ENCODE data around the gene CD300LG.
"Not testable (repeated sequence)": the region's sequence is repeated elsewhere in the genome, so short reads cannot be mapped to it uniquely, and the experiment has no call there.

Gene CD300LG

GRCh38 chr17:43868226-43868994 is 21.4 kb downstream of the CD300LG start:
- no peak overlapping the region for H3K4me3 ChIP-seq (ENCODE audit: low read depth, low read length)
- TF ChIP-seq CTCF (IDR thresholded peaks at IDR 0.05; ENCODE audit: control insufficient read depth, extremely low read depth, insufficient read depth) = no peak
- no peak for DNase-seq (ENCODE audit: low read depth)

GRCh38 chr17:43869031-43869430 is 22.1 kb downstream of the CD300LG start:
- H3K4me3 ChIP-seq (ENCODE audit: low read depth, low read length); DNase-seq (ENCODE audit: low read depth): not testable (repeated sequence)

- no peak for DNase-seq (ENCODE audit: low read depth)
- no peak overlapping the region for H3K4me3 ChIP-seq (ENCODE audit: low read depth, low read length)
- TF ChIP-seq CTCF (IDR thresholded peaks at IDR 0.05; ENCODE audit: control insufficient read depth, extremely low read depth, insufficient read depth) = no peak
Measured at GRCh38 chr17:43871946-43872690, 25.1 kb downstream of the CD300LG start.

- no peak overlapping the region for H3K4me3 ChIP-seq (ENCODE audit: low read depth, low read length)
- no peak for DNase-seq (ENCODE audit: low read depth)
- no peak for TF ChIP-seq CTCF (IDR thresholded peaks at IDR 0.05; ENCODE audit: control insufficient read depth, extremely low read depth, insufficient read depth)
Measured at GRCh38 chr17:43873091-43873490, 26.1 kb downstream of the CD300LG start.

GRCh38 chr17:43873815-43874214 is 26.8 kb downstream of the CD300LG start:
- DNase-seq (ENCODE audit: low read depth) = no peak
- H3K4me3 ChIP-seq (ENCODE audit: low read depth, low read length) = no peak overlapping the region
- no peak for TF ChIP-seq CTCF (IDR thresholded peaks at IDR 0.05; ENCODE audit: control insufficient read depth, extremely low read depth, insufficient read depth)

DNA sequence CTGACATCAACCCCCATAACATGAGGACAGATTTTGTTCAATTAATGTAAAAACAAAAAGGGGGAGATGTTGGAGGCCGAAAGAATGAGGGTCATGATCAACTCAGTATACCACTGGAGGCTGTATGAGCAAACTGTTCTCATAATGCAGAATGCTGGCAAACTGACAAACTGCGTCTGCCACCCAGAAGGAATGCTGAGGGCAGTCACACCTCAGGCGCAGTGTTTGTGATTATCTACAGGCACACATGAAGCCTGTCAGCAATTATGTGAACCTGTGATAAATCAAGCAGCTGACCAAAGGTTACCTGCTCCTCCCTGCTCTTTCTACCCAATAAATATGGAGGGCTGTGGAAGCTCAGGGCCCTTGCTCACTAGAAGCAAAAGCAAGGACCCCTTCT is 27.3 kb downstream of the CD300LG start:
- DNase-seq (ENCODE audit: low read depth) = no peak
- no peak overlapping the region for H3K4me3 ChIP-seq (ENCODE audit: low read depth, low read length)
- TF ChIP-seq CTCF (IDR thresholded peaks at IDR 0.05; ENCODE audit: control insufficient read depth, extremely low read depth, insufficient read depth) = no peak

GRCh38 chr17:43875476-43876147 is 28.6 kb downstream of the CD300LG start:
- H3K4me3 ChIP-seq (ENCODE audit: low read depth, low read length) = no peak overlapping the region
- DNase-seq (ENCODE audit: low read depth) = no peak
- no peak for TF ChIP-seq CTCF (IDR thresholded peaks at IDR 0.05; ENCODE audit: control insufficient read depth, extremely low read depth, insufficient read depth)

All from LNCaP clone FGC (cell line).